ENCODE data around the gene VWA5A. TPM values are rescaled to one million over a fixed set of nuclear protein-coding genes. Genes with fewer than 3 reads are reported as not detected.

The VWA5A gene, protein sequence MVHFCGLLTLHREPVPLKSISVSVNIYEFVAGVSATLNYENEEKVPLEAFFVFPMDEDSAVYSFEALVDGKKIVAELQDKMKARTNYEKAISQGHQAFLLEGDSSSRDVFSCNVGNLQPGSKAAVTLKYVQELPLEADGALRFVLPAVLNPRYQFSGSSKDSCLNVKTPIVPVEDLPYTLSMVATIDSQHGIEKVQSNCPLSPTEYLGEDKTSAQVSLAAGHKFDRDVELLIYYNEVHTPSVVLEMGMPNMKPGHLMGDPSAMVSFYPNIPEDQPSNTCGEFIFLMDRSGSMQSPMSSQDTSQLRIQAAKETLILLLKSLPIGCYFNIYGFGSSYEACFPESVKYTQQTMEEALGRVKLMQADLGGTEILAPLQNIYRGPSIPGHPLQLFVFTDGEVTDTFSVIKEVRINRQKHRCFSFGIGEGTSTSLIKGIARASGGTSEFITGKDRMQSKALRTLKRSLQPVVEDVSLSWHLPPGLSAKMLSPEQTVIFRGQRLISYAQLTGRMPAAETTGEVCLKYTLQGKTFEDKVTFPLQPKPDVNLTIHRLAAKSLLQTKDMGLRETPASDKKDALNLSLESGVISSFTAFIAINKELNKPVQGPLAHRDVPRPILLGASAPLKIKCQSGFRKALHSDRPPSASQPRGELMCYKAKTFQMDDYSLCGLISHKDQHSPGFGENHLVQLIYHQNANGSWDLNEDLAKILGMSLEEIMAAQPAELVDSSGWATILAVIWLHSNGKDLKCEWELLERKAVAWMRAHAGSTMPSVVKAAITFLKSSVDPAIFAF
- 2.8 TPM for total RNA-seq
- long read RNA-seq, full-length matches to known transcripts: 4 of 6 reads
- long read RNA-seq, partial matches to known transcripts: 2 of 6 reads
- long read RNA-seq, other reads (novel, unspliced or antisense): 0 of 6 reads

DNA sequence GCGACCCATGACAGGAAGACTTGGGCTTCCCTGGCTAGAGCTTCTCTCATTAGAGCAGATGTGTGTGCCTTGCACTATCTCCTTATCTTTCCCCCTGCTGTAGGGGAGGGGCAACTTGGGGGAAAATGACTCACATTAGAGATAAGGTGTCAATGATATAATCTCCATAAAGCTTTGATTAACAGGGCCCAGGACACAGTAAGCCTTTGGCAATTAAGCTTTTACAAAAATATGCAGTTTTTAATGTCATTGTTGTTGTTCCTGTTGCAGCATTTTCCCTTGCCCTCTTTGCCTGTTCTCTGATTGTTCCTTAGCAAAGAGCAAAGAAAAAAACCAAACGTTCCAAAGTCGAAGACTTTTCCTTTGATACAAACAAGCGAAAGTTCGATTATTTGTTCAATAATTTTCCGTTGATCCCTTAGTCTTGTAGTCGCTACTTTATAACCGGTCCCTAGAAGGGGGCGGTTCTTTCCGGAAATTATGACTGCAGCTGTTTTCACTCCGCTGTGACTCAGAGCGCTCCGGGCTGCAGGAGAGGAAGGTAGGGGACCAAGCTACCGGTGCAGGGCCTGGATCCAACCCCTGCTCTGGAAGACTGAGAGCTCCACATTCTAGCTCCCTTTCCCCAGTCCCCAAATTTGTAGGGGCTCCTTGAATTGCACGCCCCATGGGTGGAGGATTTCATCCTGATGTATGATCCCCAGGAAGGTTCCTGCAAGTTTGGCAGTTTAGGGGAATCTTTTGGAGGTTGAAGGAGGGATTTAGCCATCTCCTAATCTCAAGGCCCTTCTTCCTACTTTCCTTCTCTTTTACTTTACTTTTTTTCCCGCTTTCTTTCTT, at the start of gene VWA5A:
Gene VWA5A, plus strand, starts transcription at position 509 of the 840 bp plus-strand sequence. CDS start 2,062 bp downstream, outside the sequence.
- ATAC-seq (peak; percentile 99), DNase-seq (peak; percentile 65)
- intact Hi-C loops (cut with micrococcal nuclease): no loop called here

DNA sequence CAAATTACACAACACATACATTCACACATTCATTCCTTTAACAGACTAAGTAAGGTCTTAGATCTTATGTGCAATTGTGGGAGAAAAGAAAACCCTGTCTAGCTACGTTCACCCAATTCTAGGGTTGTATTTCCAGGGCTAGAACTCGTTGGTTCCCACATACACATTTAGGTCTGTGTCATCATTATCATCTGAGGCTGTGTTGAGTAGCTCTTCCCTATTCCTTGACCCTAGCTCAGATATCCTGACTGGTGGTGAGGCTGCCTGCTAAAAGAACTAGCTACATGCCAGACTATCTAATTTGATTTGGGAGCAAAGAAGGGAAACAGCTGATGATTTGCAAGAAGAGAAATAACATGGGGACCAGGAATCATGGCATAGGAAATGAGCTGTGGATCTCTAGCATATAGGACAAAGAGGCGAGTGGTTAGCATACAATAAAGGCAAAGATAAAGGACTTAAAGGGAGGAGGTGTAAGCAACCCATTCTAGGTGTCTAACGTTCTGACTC, 46.6 kb upstream of the VWA5A start:
- intact Hi-C loops (cut with micrococcal nuclease): no loop called here
- DNase-seq: no peak
- no peak for ATAC-seq

DNA sequence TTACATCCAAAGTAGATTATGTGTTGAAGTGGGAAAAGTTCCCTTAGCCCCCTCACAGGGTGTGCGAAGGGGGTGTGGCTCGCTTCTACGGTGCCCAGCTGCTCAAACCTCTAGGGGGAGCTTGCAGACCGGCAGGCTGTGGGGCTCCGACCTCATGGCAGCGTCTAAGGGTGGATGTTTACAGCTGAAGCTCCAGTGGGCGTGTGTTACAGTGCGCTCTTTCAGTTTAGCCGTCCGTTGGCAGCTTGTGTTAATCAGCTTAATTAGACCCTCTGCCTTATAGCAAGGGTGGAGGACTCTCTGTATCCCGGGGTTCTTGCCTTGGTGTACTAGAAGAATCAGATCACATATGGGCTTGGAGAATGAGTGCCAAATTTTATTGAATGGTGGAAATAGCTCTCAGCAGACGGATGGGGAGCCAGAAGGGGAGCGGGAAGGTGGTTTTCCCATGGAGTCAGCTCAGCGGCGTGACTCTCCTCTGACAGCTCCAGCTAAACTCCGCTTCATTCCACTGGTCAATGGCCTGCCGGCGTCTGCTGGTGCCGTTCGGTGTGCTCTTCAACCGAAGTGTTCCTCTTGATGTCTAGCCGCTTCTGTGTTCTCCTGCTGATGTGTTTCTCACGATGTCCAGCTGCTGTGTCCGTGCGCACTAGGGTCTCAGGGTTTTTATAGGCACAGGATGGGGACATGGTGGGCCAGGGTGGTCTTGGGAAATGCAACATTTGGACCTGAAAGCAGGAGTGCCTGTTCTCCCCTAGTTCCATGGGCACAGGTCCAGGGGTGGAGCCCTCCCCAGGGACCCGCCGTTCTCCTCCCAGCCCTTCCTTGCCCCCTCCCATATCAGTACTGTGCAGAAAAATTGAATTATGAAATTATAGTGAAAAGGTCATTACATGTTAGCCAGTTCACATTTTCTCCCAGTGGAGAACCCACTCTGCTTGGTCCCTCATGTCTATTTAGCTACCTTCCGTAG, 45.5 kb upstream of the VWA5A start:
- intact Hi-C loops (cut with micrococcal nuclease): loop anchor here (10.0 kb wide), 1 partner anchor 515 kb away; no protein-coding TSS in a partner anchor
- ATAC-seq (peak; percentile 59), DNase-seq (peak; percentile 34)

DNA sequence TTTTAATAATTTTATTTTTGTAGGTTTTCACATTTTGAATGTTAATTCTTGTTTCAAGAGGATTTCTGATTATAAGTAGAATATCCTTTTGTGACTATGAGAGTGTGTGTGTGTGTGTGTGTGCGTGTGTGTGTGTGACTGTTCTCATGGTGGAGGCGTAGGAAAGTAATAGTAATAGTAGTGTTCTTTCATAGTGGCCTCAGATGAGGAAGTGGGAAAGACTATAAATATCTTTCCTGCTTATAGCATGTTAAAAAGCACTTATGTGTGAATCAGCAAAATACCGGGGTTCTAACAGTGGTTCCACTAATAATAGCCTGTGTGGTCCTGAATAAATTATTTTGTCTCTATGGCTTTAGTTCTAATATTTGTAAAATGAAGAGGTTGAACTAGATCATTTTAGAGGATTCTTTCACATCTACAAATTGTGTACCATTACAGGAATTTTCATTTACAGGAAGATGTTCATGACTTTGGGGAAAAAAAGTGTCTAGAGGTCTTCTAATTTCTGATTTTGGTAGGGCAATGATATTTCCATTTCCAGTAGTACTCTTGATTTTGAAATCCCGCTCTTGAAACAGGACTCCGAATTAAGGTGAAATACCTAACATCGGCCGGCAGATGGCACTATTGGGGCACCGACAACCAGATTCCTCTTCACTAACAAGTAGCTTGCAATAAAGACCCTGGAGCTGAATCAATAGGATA, 44.2 kb upstream of the VWA5A start:
- intact Hi-C loops (cut with micrococcal nuclease): loop anchor here (10.0 kb wide), 1 partner anchor 514 kb away; no protein-coding TSS in a partner anchor
- ATAC-seq (peak; percentile 45), DNase-seq (peak; percentile 44)

DNA sequence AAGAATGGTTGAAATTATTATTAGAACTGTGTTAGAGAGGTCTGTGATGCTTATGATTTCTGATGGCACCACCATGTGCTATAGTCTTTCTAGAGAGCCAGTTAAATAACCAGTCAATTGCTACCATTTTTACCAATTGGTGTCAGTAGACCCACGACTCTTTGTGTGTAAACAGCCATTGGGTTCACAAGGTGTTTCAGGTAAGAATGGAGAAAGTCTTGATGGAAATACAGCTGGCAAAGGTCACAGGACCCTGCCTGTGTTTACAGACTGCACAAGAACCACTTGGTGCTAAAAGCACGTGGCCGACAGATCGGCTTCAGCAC, 43.7 kb upstream of the VWA5A start:
- no peak for DNase-seq
- intact Hi-C loops (cut with micrococcal nuclease): loop anchor here (10.0 kb wide), 1 partner anchor 513 kb away; no protein-coding TSS in a partner anchor
- ATAC-seq: no peak

DNA sequence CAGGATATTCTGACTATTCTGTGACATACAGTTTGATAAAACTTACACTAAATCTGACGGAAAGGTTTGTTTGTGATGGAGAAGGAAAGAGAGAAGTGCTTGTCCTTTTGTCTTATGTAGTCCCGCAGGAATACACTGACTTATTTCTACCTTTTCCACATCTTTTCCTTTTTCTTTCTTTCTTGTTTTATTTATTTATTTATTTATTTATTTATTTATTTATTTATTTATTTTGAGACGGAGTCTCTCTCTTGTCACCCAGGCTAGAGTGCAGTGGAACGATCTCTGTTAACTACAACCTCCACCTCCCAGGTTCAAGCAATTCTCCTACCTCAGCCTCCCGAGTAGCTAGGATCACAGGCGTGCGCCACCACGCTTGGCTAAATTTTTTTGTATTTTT, 43.1 kb upstream of the VWA5A start:
- DNase-seq (no peak), ATAC-seq (no peak)
- intact Hi-C loops (cut with micrococcal nuclease): loop anchor here (10.0 kb wide), 1 partner anchor 513 kb away; no protein-coding TSS in a partner anchor

DNA sequence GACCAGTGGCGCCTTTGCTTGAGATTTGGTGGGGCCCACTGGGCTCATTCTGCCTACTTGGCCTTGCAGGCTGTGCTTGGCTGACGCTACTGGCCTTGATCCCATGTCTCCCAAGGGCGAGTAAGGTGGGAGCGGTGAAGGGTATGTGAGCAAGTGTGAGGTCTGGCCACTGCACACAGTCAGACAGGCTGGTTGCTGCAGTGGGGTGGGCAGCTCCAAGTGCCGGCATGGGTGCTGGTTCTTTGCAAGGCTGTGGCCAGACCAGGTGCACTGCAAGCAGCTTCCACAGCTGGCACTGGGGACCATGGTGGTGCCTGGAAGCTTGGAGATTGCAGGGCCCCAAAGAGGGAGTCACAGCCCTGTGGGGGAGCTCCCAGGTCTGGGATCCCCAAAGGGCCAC, 40.7 kb upstream of the VWA5A start:
- intact Hi-C loops (cut with micrococcal nuclease): loop anchor here (10.0 kb wide), 1 partner anchor 510 kb away; no protein-coding TSS in a partner anchor
- ATAC-seq (no peak), DNase-seq (no peak)

DNA sequence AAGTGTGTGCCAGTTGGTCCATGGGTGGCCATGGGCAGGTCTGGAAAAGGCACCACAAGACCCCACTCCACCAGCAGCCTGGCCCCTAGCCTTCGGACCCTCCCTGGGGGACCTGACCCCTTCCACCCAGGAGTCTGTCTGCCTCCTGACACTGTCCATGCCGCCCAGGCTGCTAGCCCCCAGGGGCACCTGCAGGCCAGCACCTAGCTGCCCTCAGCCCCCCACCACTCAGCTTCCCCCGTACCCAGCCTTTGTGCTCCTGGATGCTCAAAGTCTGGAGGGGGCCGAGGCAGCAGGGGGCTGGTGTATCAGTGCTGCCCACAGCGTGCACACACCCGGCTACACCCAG, 39.8 kb upstream of the VWA5A start:
- ATAC-seq (no peak), DNase-seq (no peak)
- intact Hi-C loops (cut with micrococcal nuclease): loop anchor here (10.0 kb wide), 1 partner anchor 509 kb away; no protein-coding TSS in a partner anchor

DNA sequence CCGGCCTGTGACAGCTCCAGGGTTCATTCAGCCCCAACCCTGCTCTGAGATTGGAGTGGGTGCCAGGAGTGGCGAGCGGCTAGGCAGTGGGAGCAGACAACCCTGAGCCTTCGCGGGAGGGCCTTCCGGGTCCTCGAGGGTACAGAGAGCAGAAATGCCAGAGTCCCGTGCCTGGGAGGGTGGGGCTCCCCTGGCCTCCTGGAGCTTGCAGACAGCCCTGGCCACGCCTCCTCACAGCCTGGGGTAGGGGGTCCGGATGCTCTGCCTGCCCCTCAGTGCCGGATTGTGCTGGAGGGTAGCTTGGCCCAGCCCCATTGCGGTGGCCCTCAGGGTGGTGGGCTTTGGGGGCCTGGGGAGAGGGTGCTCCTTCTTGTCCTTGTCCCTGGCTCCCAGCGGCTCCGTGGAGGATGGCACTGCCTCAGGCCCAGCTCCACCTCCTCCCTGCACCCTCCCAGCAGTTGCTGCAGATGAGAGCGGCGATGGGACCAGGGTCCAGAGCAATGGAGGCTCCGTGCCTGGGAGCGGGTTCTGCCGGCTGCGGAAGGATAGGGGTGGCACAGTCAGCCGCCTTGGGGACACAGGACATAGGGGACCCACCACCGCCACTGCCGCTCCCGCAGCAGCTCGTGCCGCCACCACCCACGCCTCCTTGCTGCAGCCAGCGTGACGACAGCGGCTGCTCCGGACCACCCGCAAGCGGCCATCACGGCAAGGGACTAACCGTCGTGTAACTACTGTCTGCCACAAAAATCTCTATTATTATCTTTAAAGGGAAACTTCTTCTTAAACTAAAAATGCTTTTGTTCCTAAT, 39.2 kb upstream of the VWA5A start:
- intact Hi-C loops (cut with micrococcal nuclease): loop anchor here (10.0 kb wide), 1 partner anchor 509 kb away; no protein-coding TSS in a partner anchor
- ATAC-seq (peak; percentile 38), DNase-seq (peak; percentile 37)

DNA sequence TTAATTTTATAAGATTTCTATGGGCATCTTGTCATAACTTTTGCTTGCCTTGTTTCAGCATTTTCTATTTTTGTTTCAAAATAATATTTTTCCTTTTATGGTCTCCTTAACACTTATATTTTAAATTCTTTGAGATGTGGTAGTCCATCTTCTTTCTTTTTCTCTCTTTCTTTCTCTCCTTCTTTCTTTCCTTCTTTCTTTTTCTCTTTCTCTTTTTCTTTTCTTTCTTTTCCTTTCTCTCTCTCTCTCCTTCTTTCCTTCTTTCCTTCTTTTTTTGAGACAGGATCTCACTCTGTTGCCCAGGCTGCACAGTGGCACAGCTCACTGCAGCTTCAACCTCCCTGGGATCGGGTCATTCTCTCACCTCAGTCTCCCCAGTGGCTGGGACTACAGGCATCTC, 38.0 kb upstream of the VWA5A start:
- intact Hi-C loops (cut with micrococcal nuclease): loop anchor here (10.0 kb wide), 1 partner anchor 508 kb away; no protein-coding TSS in a partner anchor
- DNase-seq (no peak), ATAC-seq (no peak)

DNA sequence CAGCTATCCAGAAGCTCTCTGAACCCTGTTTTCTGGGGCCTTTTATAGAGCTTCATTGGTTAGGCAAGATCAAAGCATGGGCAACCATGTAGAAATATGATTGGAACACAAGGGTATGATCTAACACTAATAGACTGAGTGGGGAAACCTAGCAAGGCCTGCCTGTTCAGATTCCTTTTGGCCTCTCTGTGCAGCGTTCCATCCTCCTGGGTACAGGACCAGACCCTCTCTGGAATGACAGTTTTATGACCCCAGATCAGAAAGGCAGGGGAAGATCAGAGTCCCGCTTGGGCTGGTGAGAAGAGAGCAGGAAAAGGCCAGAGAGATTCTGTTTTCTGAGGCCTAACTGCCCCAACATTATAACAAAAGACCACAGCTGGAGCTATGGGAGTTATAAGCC, 36.7 kb upstream of the VWA5A start:
- intact Hi-C loops (cut with micrococcal nuclease): loop anchor here (10.0 kb wide), 1 partner anchor 506 kb away; no protein-coding TSS in a partner anchor
- no peak for DNase-seq
- no peak for ATAC-seq

DNA sequence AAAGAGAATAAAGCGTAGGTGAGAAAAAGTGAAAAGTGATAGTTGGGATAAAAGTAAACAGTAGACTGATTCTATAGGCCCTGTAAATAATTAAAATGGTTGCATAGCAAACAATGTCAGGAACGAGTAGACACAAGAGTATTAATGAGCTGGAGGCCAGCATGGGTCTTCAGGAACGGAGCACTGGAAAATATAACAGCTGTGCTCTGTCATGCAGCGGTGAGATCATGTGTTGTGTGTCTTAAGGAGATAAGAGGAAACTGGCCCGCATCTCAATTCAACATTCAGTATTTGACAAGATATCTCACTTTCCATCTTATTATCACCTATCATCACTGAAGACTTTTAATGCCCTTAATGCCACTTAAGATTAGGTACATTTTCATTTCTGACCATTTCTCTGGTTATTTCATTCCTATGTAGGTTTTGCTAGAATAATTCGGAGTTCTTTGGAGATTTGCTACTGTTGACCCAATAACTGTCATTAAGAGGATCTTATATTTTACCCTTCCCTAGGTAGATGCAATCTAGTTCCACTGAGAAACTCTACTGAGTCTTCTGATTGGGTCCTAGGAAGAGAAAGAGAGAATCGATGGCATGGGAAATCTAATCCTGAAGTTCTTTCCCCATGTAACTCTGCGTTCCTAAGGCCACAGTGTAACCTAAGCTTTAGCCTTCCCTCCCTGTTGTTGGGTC, 35.5 kb upstream of the VWA5A start:
- intact Hi-C loops (cut with micrococcal nuclease): loop anchor here (10.0 kb wide), 1 partner anchor 505 kb away; no protein-coding TSS in a partner anchor
- DNase-seq (no peak), ATAC-seq (no peak)

DNA sequence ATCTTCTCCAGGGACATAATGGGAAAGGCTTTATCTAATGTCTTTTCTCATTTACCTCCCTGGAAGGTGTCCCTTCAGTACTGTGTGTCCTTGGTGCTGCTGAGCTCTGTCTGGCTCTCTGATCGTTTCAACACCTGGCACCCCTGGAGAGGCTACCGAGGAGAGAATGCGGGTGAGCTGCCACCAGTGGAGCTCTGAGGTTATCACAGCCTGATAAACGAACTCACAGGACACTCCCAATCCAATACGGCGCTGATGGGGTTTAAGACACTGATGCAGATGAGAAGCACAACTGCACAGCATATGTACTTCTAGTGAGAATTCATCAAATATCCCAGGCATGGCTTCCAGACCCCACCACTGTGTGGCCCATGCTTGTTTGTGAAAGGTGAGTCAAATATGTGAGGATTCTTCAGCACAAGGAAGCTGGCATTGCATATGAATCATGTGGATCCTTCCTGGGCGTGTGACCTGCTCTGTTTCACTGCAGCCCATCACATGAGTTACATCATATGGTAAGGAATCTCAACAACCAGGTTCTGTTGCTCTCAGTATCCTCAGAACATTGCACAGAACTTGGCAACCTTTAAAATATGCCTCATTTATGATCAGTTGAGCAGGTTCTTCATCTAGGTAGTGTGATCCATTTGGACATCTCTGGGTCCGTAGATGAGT, 34.8 kb upstream of the VWA5A start:
- intact Hi-C loops (cut with micrococcal nuclease): no loop called here
- no peak for ATAC-seq
- DNase-seq: no peak

DNA sequence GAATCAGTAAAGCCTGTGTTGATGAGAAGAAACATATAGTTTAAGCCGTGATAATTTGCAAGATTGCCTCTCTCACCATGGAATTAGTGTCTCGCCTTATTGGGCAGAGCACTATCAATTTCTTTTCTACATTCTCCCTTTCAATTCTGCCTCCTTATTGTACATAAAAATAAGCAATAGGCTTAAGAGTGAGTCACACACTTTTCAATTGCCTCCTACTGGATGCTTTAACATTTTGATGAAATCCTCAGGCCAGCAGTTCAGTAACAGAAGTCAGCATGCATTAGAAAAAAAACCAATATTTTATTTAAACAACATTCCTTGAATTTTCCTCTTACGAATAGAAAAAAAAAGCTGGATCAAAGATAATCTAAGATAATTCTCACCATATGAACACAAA, 33.8 kb upstream of the VWA5A start:
- intact Hi-C loops (cut with micrococcal nuclease): no loop called here
- DNase-seq (no peak), ATAC-seq (no peak)

DNA sequence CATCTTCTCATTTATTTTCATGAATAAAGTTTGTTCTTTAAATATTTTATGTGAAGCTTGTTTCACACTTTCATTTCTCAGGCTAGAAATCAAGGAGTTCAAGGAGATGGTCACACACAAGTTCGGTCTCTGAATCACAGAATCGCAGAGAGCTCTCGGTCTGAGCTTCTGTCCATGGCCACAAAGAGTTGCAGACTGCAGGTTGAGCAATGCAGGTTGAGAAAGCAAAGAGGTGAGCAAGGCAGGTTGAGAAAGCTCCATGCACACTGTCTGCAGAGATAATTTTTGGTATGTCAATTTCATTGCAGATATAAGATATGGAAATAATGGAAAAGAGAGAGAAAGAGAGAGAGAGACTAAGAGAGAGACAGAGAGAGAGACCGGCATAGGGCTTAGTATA, 32.9 kb upstream of the VWA5A start:
- ATAC-seq (no peak), DNase-seq (no peak)
- intact Hi-C loops (cut with micrococcal nuclease): no loop called here
